ENCODE results near the gene MACROD2. TPM values are rescaled to one million over a fixed set of nuclear protein-coding genes. Genes with fewer than 3 reads are reported as not detected.

Gene MACROD2
- total RNA-seq, 1 donor from 2014 or later: 6.4 TPM

GRCh38 chr20:14531786-14532185 is 536.5 kb downstream of the MACROD2 start:
- no peak overlapping the region for H3K27ac Mint-ChIP-seq (ENCODE audit: unreplicated experiment)
- no peaks in the 10 kb centered on the region for H3K4me1 Mint-ChIP-seq
- TF ChIP-seq CTCF (conservative IDR thresholded peaks at IDR 0.05): no peak
- DNase-seq (ENCODE audit: low read depth, low spot score): no peak
- no peak overlapping the region for H3K4me3 Mint-ChIP-seq
- H3K36me3 Mint-ChIP-seq (ENCODE audit: low read depth): no peaks in the 10 kb centered on the region
- H3K9me3 Mint-ChIP-seq: no peaks in the 10 kb centered on the region
- H3K27me3 Mint-ChIP-seq (ENCODE audit: low read depth): no peaks in the 10 kb centered on the region

- Mint-ChIP-seq H3K27ac (ENCODE audit: unreplicated experiment) (no peak overlapping the region), H3K36me3 (ENCODE audit: low read depth) (no peaks in the 10 kb centered on the region), H3K4me3 (no peak overlapping the region), H3K27me3 (ENCODE audit: low read depth) (no peaks in the 10 kb centered on the region), H3K4me1 (no peaks in the 10 kb centered on the region), H3K9me3 (no peaks in the 10 kb centered on the region)
- no peak for TF ChIP-seq CTCF (conservative IDR thresholded peaks at IDR 0.05)
- no peak for DNase-seq (ENCODE audit: low read depth, low spot score)
Observed at GRCh38 chr20:14536738-14537137, 541.4 kb downstream of the MACROD2 start.

- Mint-ChIP-seq H3K4me3 (no peak overlapping the region), H3K4me1 (no peaks in the 10 kb centered on the region), H3K9me3 (no peaks in the 10 kb centered on the region), H3K27me3 (ENCODE audit: low read depth) (no peaks in the 10 kb centered on the region), H3K36me3 (ENCODE audit: low read depth) (no peaks in the 10 kb centered on the region), H3K27ac (ENCODE audit: unreplicated experiment) (no peak overlapping the region)
- no peak for TF ChIP-seq CTCF (conservative IDR thresholded peaks at IDR 0.05)
- no peak for DNase-seq (ENCODE audit: low read depth, low spot score)
Observed at GRCh38 chr20:14538433-14538832, 543.1 kb downstream of the MACROD2 start.

- H3K9me3 Mint-ChIP-seq: no peaks in the 10 kb centered on the region
- H3K4me3 Mint-ChIP-seq: no peak overlapping the region
- no peaks in the 10 kb centered on the region for H3K27me3 Mint-ChIP-seq (ENCODE audit: low read depth)
- no peak overlapping the region for H3K27ac Mint-ChIP-seq (ENCODE audit: unreplicated experiment)
- TF ChIP-seq CTCF (conservative IDR thresholded peaks at IDR 0.05): no peak
- no peak for DNase-seq (ENCODE audit: low read depth, low spot score)
- no peaks in the 10 kb centered on the region for H3K4me1 Mint-ChIP-seq
- no peaks in the 10 kb centered on the region for H3K36me3 Mint-ChIP-seq (ENCODE audit: low read depth)
Observed at GRCh38 chr20:14543040-14543439, 547.7 kb downstream of the MACROD2 start.

GRCh38 chr20:14544688-14545087 is 549.4 kb downstream of the MACROD2 start:
- H3K36me3 Mint-ChIP-seq (ENCODE audit: low read depth): no peaks in the 10 kb centered on the region

More at GRCh38 chr20:14544688-14545087, 549.4 kb downstream of the MACROD2 start:
- H3K4me1 Mint-ChIP-seq: no peaks in the 10 kb centered on the region
- TF ChIP-seq CTCF (conservative IDR thresholded peaks at IDR 0.05): no peak
- H3K27me3 Mint-ChIP-seq (ENCODE audit: low read depth): no peaks in the 10 kb centered on the region
- no peak overlapping the region for H3K4me3 Mint-ChIP-seq
- no peak for DNase-seq (ENCODE audit: low read depth, low spot score)
- no peak overlapping the region for H3K27ac Mint-ChIP-seq (ENCODE audit: unreplicated experiment)
- no peaks in the 10 kb centered on the region for H3K9me3 Mint-ChIP-seq

Measured in neural crest cell (in vitro differentiated cells).